GM12891 (cell line): Measurements from ENCODE around the gene USP37.

ENCODE experiments used
- POLR2A ChIP-seq: IDR thresholded peaks from 2 replicates; pipeline ENCODE4 v1.6.1; 2011; ENCODE audit warnings: low read depth, low read length, control low read depth
- POLR2AphosphoS5 ChIP-seq: IDR thresholded peaks from 2 replicates; pipeline ENCODE4 v1.6.1; 2011; ENCODE audit warnings: low read depth, low read length, control low read depth
- POU2F2 ChIP-seq: IDR thresholded peaks from 2 replicates; pipeline ENCODE4 v1.6.1; 2011; ENCODE audit warnings: low read depth, mild to moderate bottlenecking, control low read depth, low read length, moderate library complexity
- TAF1 ChIP-seq: IDR thresholded peaks from 2 replicates; pipeline ENCODE4 v1.6.1; 2011; ENCODE audit warnings: low read depth, low read length, control low read depth

- no peak for TF ChIP-seq POLR2A
- no peak for TF ChIP-seq TAF1
- no peak for TF ChIP-seq POLR2AphosphoS5
- TF ChIP-seq POU2F2: no peak
Measured at GRCh38 chr2:218547511-218547910, 20.6 kb downstream of the USP37 start.
